ENCODE results near the gene OBI1.

Gene OBI1
- 40.7 to 49.7 (median 45.2) reads per million in 4 experiments for total RNA-seq

GRCh38 chr13:78658630-78659449 lies at the start of gene OBI1:
Gene OBI1, minus strand, starts transcription at chr13:78659155. Its CDS starts 35 bp downstream, at chr13:78659120.
- DNase-seq, result peak; percentile 86

GRCh38 chr13:78701383-78701782 lies 42.4 kb upstream of the OBI1 start:
- no peak for DNase-seq

- no peak for DNase-seq
These were observed 41.4 kb upstream of the OBI1 start for GRCh38 chr13:78700121-78700910.

- DNase-seq, result no peak
These were observed 30.1 kb upstream of the OBI1 start for GRCh38 chr13:78689011-78689410.

GRCh38 chr13:78686461-78686860 lies 27.5 kb upstream of the OBI1 start:
- no peak for DNase-seq

GRCh38 chr13:78680576-78681350 lies 21.8 kb upstream of the OBI1 start:
- DNase-seq, result no peak

- no peak for DNase-seq
These were observed 21.2 kb upstream of the OBI1 start for GRCh38 chr13:78680115-78680561.

GRCh38 chr13:78679329-78679728 lies 20.4 kb upstream of the OBI1 start:
- DNase-seq, result no peak

GRCh38 chr13:78675112-78675511 lies 16.2 kb upstream of the OBI1 start:
- DNase-seq, result no peak

- DNase-seq, result no peak
These were observed 15.7 kb upstream of the OBI1 start for GRCh38 chr13:78674638-78675037.

- no peak for DNase-seq
These were observed 3.5 kb upstream of the OBI1 start for GRCh38 chr13:78662467-78662866.

- no peak for DNase-seq
These were observed 1.5 kb upstream of the OBI1 start for GRCh38 chr13:78660495-78660857.

- no peak for DNase-seq
These were observed 958 bp upstream of the OBI1 start for GRCh38 chr13:78659732-78660494.

- DNase-seq, result no peak
These were observed 435 bp upstream of the OBI1 start for GRCh38 chr13:78659450-78659730.

GRCh38 chr13:78657699-78658629 lies 991 bp downstream of the OBI1 start:
- DNase-seq, result no peak

GRCh38 chr13:78655906-78656305 lies 3.0 kb downstream of the OBI1 start:
- DNase-seq, result no peak

GRCh38 chr13:78655007-78655406 lies 3.9 kb downstream of the OBI1 start:
- no peak for DNase-seq

GRCh38 chr13:78652651-78653050 lies 6.3 kb downstream of the OBI1 start:
- no peak for DNase-seq

GRCh38 chr13:78650717-78651083 lies 8.3 kb downstream of the OBI1 start:
- DNase-seq, result no peak

- no peak for DNase-seq
These were observed 8.8 kb downstream of the OBI1 start for GRCh38 chr13:78649997-78650716.
